GM18951 (cell line): Measurements from ENCODE around the gene GNG11.
A peak's percentile ranks its signal among the peaks of the same experiment; 100 is the strongest.

Source experiments
- POLR2A ChIP-seq: IDR thresholded peaks from 4 replicates; pipeline ENCODE4 v1.6.1; 2011; ENCODE audit warnings: mild to moderate bottlenecking; ENCODE audit not compliant: insufficient read length, insufficient read depth; ENCODE audit errors: extremely low read depth
- in situ Hi-C: fragments of 300-500 bp; cut with MboI; formaldehyde crosslinking; loops from one replicate; pipeline ENCODE4 v1.12.0; 2022; ENCODE audit warnings: low sequenced_read_pairs, mixed read lengths, inconsistent platforms; ENCODE audit not compliant: unreplicated experiment

Gene GNG11

DNA sequence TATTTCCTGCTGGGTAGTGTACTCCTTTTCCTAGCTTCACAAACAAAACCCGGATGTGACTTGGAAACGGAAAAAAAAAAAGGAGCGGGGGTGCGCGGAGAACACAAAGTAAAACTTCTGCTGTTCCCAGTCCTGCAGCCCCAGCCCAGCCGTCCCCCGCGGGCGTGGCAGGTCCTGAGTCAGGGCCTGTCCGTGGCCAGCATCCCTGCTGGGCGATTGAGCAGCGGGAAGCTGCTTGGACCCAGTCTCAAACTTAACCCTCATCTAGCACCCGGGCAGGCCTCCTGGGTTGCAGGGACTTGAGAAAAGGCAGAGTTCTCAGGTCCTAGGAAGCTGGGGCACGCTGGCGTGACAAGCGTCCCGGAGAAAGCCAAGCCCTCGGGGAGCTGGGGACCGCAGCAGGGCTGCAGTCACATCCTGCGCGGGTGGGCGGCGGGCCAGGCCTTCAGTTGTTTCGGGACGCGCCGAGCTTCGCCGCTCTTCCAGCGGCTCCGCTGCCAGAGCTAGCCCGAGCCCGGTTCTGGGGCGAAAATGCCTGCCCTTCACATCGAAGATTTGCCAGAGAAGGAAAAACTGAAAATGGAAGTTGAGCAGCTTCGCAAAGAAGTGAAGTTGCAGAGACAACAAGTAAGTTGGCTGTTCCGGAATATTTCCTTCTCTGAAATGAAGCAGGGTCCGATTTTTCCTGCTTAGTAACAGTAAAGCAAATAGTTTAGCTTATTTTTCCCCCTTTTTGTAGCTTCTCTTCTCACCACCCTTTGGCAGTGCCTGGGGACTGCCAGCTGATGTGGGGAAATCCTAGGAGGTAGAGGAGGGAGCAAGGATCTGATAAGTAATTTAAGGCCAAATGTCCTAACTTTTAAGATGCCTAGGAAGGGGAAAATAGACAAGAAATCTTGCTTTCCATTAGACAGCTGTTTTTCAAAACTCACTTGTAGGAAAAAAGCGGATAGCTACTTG lies at the start of gene GNG11:
Gene GNG11, plus strand, starts transcription at position 129 of the 960 bp plus-strand sequence. Its CDS starts 403 bp downstream, at position 532.
- in situ Hi-C loops = loop anchor here (25.0 kb wide), 1 partner anchor 465 kb away; the partner anchor contains the start of gene COL1A2
- TF ChIP-seq POLR2A = peak; percentile 23

- in situ Hi-C loops = no loop called here
- TF ChIP-seq POLR2A = no peak
Measured at GRCh38 chr7:93873998-93874574, 47.4 kb upstream of the GNG11 start.

- TF ChIP-seq POLR2A = no peak
Measured at GRCh38 chr7:93877742-93878141, 43.8 kb upstream of the GNG11 start.

DNA sequence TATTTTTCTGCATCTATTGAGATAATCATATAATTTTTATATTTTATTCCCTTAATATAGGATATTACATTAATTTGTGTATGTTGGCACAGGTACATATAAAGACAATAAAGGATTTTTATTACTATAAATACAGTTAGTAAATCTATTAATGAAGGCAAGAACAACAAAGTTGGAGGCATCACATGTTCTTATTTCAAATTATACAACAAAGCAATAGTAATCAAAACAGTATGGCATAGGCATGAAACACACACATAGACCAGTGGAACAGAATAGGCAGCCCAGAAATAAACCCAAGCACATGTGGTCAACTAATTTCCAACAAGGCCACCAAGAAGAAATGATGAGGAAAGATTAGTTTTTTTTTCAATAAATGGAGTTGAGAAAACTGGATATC lies 42.2 kb upstream of the GNG11 start:
- no peak for TF ChIP-seq POLR2A
- in situ Hi-C loops = no loop called here

More at GRCh38 chr7:93877742-93878141, 43.8 kb upstream of the GNG11 start:
- in situ Hi-C loops = no loop called here

DNA sequence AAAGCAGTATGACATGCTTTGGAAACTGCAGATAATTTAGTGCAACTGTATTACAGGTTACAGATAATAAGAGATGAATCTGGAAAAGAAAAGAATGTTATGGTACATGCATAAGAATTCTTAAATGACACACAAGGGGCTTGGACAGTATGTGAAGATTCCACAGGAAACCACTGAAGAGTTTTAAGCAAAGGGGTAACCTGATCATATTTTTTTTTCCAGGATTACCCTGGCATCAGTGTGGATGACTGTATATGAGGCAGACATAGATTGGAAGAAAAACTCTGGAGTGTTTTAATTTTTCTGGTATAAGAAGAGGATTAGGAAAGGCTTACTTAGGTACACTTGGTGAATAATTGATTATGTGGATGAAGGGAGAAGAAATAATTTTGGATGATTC lies 39.1 kb upstream of the GNG11 start:
- no peak for TF ChIP-seq POLR2A
- in situ Hi-C loops = no loop called here

- TF ChIP-seq POLR2A = no peak
- in situ Hi-C loops = no loop called here
Measured at GRCh38 chr7:93883078-93883916, 38.2 kb upstream of the GNG11 start.

DNA sequence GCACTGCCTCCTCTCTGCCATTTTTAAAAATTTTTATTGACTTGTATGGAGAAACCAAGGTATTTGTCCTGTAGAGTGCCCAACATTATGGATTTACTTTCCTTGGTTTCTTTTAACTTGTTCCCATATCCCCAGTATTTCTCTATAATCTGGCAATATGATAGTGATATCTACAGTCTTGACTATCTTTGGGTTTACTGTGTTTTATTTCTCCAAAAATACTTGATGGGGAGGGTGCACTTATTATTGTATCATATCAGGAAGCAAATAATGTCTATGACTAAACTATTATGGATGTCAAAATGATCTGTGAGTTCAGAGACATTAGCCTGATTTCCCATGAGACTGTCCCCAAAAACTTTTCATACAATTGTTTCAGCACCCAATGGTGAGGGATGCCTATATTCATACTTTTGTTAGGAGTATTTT lies 37.6 kb upstream of the GNG11 start:
- in situ Hi-C loops = no loop called here
- TF ChIP-seq POLR2A = no peak

- in situ Hi-C loops = no loop called here
Measured at GRCh38 chr7:93884541-93884940, 37.0 kb upstream of the GNG11 start.

DNA sequence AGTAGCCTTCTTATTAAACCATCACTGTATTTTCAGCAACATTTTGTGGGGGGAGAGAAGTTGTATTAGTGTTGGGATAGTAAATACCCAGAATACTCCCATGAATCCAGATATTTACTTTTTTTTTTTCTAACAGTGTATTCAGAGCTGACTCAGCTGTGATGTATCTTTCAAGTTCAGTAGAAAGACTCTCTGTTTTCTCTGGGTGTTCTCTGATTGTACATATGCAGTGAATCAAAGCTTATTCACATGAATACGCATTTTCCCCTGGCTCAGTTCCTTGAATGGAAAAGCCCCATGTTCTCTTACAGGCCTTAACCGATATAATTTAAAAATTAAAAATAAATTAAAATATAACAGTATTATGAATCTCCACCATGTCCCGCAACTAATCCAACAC lies 32.3 kb upstream of the GNG11 start:
- in situ Hi-C loops = no loop called here
- TF ChIP-seq POLR2A = no peak

More at GRCh38 chr7:93884541-93884940, 37.0 kb upstream of the GNG11 start:
- no peak for TF ChIP-seq POLR2A

GRCh38 chr7:93890041-93890463 lies 31.5 kb upstream of the GNG11 start:
- no peak for TF ChIP-seq POLR2A
- in situ Hi-C loops = no loop called here

DNA sequence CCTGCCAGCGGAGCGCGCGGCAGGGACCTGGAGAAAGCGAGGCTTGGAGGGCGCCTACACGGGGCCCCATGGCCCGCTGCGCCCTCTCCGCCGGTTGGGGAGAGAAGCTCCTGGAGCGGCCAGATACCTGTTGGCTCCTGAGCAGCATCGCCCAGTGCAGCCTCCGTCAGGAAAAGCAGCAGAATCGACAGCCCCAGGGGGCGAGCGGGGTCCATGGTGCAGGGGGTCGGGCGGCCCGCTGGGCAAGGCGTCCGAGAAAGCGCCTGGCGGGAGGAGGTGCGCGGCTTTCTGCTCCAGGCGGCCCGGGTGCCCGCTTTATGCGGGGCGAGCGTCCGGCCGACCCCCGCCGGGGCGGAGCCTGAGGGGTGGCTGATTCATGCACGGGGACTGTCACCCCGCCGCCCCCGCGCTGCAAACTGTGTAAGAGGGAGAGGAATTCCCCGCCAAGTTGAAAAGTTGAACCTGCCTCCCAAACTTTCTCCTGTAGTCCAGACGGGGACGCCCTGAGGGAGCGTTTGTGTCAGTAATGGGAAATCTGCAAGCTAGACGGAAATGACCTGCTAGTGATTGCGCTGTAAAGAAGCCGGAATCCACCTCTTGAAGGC lies 31.0 kb upstream of the GNG11 start, which contains the start of gene TFPI2:
Gene TFPI2, minus strand, starts transcription at position 290 of the 605 bp plus-strand sequence. Its CDS starts 75 bp downstream, at position 215.
- in situ Hi-C loops = no loop called here
- no peak for TF ChIP-seq POLR2A

- in situ Hi-C loops = no loop called here
- no peak for TF ChIP-seq POLR2A
Measured at GRCh38 chr7:93894426-93894825, 27.1 kb upstream of the GNG11 start.

GRCh38 chr7:93894966-93895640 lies 26.4 kb upstream of the GNG11 start:
- in situ Hi-C loops = no loop called here
- TF ChIP-seq POLR2A = no peak
